Naive thymus-derived CD8-positive, alpha-beta T cell (primary cell): ENCODE data around the gene LYSET. TPM values are rescaled to one million over a fixed set of nuclear protein-coding genes. Genes with fewer than 3 reads are reported as not detected.
"Not testable (repeated sequence)": the region's sequence is repeated elsewhere in the genome, so short reads cannot be mapped to it uniquely, and the experiment has no call there.

Source experiments
- ATAC-seq, 2 donors: fragments of 150-1000 bp; cut with Tn5 transposase in 1 of 2; sonication (Bioruptor Pico), chemical (Tn5 transposase) in 1 of 2; 1 replicate in 1 of 2; 2 replicates in 1 of 2; pipeline ENCODE4 v1.10.0; 2021; ENCODE audit warnings: mild to moderate bottlenecking in 2 of 2, moderate library complexity in 2 of 2
- POLR2A ChIA-PET: fragments of 350-600 bp; sonication (Branson Sonifier 250); formaldehyde crosslinking; loops from one replicate; lab custom pipeline; 2021; ENCODE audit warnings: antibody characterized with exemption; lab: Charles Lee
- DNase-seq, 10 donors: peaks; one replicate each; pipeline versions ENCODE4 v3.0.0 to v3.0.0-alpha.2; 2020 to 2022
- H3K27ac Mint-ChIP-seq, 10 donors: one replicate each; pipeline ENCODE4 v1.8.0; 2020 to 2022; ENCODE audit warnings: mild to moderate bottlenecking in 10 of 10, mixed read lengths in 10 of 10, moderate library complexity in 4 of 10, inconsistent platforms in 1 of 10
- H3K27me3 Mint-ChIP-seq, 5 donors: one replicate each; pipeline ENCODE4 v1.8.0; 2021 to 2022; ENCODE audit warnings: mixed read lengths in 5 of 5
- H3K36me3 Mint-ChIP-seq, 3 donors: one replicate each; pipeline ENCODE4 v1.8.0; 2020 to 2022; ENCODE audit warnings: mixed read lengths in 3 of 3, mild to moderate bottlenecking in 2 of 3, inconsistent platforms in 1 of 3
- H3K4me1 Mint-ChIP-seq, 4 donors: one replicate each; pipeline ENCODE4 v1.8.0; 2021 to 2022; ENCODE audit warnings: mixed read lengths in 4 of 4
- H3K4me3 Mint-ChIP-seq, 10 donors: one replicate each; pipeline ENCODE4 v1.8.0; 2020 to 2022; ENCODE audit warnings: mild to moderate bottlenecking in 10 of 10, mixed read lengths in 10 of 10, moderate library complexity in 6 of 10, inconsistent platforms in 1 of 10
- H3K9me3 Mint-ChIP-seq, 9 donors: one replicate each; pipeline ENCODE4 v1.8.0; 2020 to 2022; ENCODE audit warnings: mixed read lengths in 9 of 9, mild to moderate bottlenecking in 3 of 9, inconsistent platforms in 1 of 9, moderate library complexity in 1 of 9
- polyA plus RNA-seq, 3 donors: library from polyadenylated mRNA; unstranded; fragments of 300-500 nt; fragmentation: Illumina TruSeq; gene quantifications; one replicate each; pipeline ENCODE4 v1.2.3, GENCODE V29; 2021
- total RNA-seq, 8 experiments: library from RNA in 2 of 8; stranded (reverse) in 2 of 8; gene quantifications; one replicate each; pipeline ENCODE4 v1.2.3 and lab custom pipeline; 2021 to 2026

LYSET gene
- total RNA-seq (10 to 100 TPM; 17.4 to 21.7 TPM), polyA plus RNA-seq (10 to 100 TPM; 33.8 to 46.0 (median 42.1) TPM), total RNA-seq (lab: John Stamatoyannopoulos, UW) (2.0 to 7.2 (median 5.6) reads per million in 6 experiments)

GRCh38 chr14:93184391-93185348 is at the start of gene LYSET, which contains the start of gene MOAP1:
Gene LYSET (plus strand): TSS chr14:93185317. CDS start chr14:93185406, 89 bp downstream.
Gene MOAP1 (minus strand): TSS chr14:93184897. CDS start chr14:93184242, 655 bp downstream.
- POLR2A ChIA-PET, result interaction anchor here (0.6 to 2.6 kb wide), 21 partner anchors 9 to 1799 kb away, joined by 3 to 36 read pairs (median 4); partner anchors contain the start of genes GOLGA5, GON7, ITPK1 and TRIP11
- Mint-ChIP-seq H3K4me3 (peak within 1 kb of the TSS; percentile 90 to 98 (median 95)), H3K36me3 (peaks cover 0 to 31% (median 1%) of the 10 kb centered on the region in 3 donors), H3K4me1 (peaks cover 17 to 49% (median 40%) of the 10 kb centered on the region in 4 donors), H3K27me3 (no peaks in the 10 kb centered on the region), H3K27ac (peak within 1 kb of the TSS; percentile 93 to 99 (median 98)), H3K9me3 (no peaks in the 10 kb centered on the region)
- ATAC-seq (peak; percentile 90 to 92), DNase-seq (peak; percentile 90 to 96 (median 91))

GRCh38 chr14:93135399-93135798 is 49.7 kb upstream of the LYSET start:
- POLR2A ChIA-PET, result no interaction called here
- peaks cover 4 to 6% (median 5%) of the 10 kb centered on the region in 4 donors for H3K4me1 Mint-ChIP-seq

GRCh38 chr14:93136009-93136408 is 49.1 kb upstream of the LYSET start:
- POLR2A ChIA-PET, result no interaction called here
- H3K27ac Mint-ChIP-seq, result no peak overlapping the region

More at GRCh38 chr14:93135399-93135798, 49.7 kb upstream of the LYSET start:
- ATAC-seq, result no peak
- no peak for DNase-seq
- no peaks in the 10 kb centered on the region for H3K36me3 Mint-ChIP-seq
- H3K9me3 Mint-ChIP-seq, result no peaks in the 10 kb centered on the region
- H3K4me3 Mint-ChIP-seq, result no peak overlapping the region
- H3K27me3 Mint-ChIP-seq, result no peaks in the 10 kb centered on the region
- peak overlapping the region in 1 of 10 donors; percentile 60 for H3K27ac Mint-ChIP-seq

GRCh38 chr14:93136508-93136907 is 48.6 kb upstream of the LYSET start:
- ATAC-seq, H3K36me3 Mint-ChIP-seq, H3K9me3 Mint-ChIP-seq, H3K27me3 Mint-ChIP-seq, H3K4me3 Mint-ChIP-seq, H3K27ac Mint-ChIP-seq, H3K4me1 Mint-ChIP-seq, DNase-seq, POLR2A ChIA-PET: not testable (repeated sequence)

More at GRCh38 chr14:93136009-93136408, 49.1 kb upstream of the LYSET start:
- Mint-ChIP-seq H3K4me3 (peak overlapping the region in 1 of 10 donors; percentile 52), H3K4me1 (peaks cover 4 to 6% (median 5%) of the 10 kb centered on the region in 4 donors), H3K9me3 (no peaks in the 10 kb centered on the region), H3K36me3 (no peaks in the 10 kb centered on the region), H3K27me3 (no peaks in the 10 kb centered on the region)
- DNase-seq (no peak), ATAC-seq (no peak)

GRCh38 chr14:93137864-93138263 is 47.3 kb upstream of the LYSET start:
- Mint-ChIP-seq H3K4me1 (peaks cover 2 to 6% (median 4%) of the 10 kb centered on the region in 4 donors), H3K27ac (peak overlapping the region in 1 of 10 donors; percentile 62), H3K4me3 (no peak overlapping the region), H3K9me3 (no peaks in the 10 kb centered on the region), H3K27me3 (no peaks in the 10 kb centered on the region), H3K36me3 (no peaks in the 10 kb centered on the region)
- no peak for ATAC-seq
- POLR2A ChIA-PET, result no interaction called here
- DNase-seq, result no peak

GRCh38 chr14:93142854-93143652 is 42.1 kb upstream of the LYSET start:
- Mint-ChIP-seq H3K27me3 (no peaks in the 10 kb centered on the region), H3K4me1 (peaks cover 2 to 6% (median 3%) of the 10 kb centered on the region in 4 donors), H3K36me3 (no peaks in the 10 kb centered on the region), H3K27ac (no peak overlapping the region), H3K9me3 (no peaks in the 10 kb centered on the region), H3K4me3 (no peak overlapping the region)
- DNase-seq (no peak), ATAC-seq (no peak)
- POLR2A ChIA-PET, result no interaction called here

- H3K9me3 Mint-ChIP-seq, result no peaks in the 10 kb centered on the region
- H3K27me3 Mint-ChIP-seq, result no peaks in the 10 kb centered on the region
- H3K4me3 Mint-ChIP-seq, result no peak overlapping the region
- H3K27ac Mint-ChIP-seq, result no peak overlapping the region
- H3K4me1 Mint-ChIP-seq, result peaks cover 0 to 6% (median 0%) of the 10 kb centered on the region in 4 donors
- ATAC-seq, result no peak
- no peak for DNase-seq
- POLR2A ChIA-PET, result no interaction called here
- H3K36me3 Mint-ChIP-seq, result no peaks in the 10 kb centered on the region
Measured at GRCh38 chr14:93146119-93146518, 39.0 kb upstream of the LYSET start.

GRCh38 chr14:93148979-93149378 is 36.1 kb upstream of the LYSET start:
- Mint-ChIP-seq H3K4me1 (peaks cover 0 to 6% (median 0%) of the 10 kb centered on the region in 4 donors), H3K4me3 (no peak overlapping the region), H3K27ac (peak overlapping the region in 1 of 10 donors; percentile 63), H3K27me3 (peaks cover 0 to 2% (median 0%) of the 10 kb centered on the region in 5 donors), H3K9me3 (no peaks in the 10 kb centered on the region), H3K36me3 (no peaks in the 10 kb centered on the region)
- DNase-seq (no peak), ATAC-seq (no peak)
- POLR2A ChIA-PET, result no interaction called here

- Mint-ChIP-seq H3K9me3 (no peaks in the 10 kb centered on the region), H3K27ac (peak overlapping the region in 1 of 10 donors; percentile 20), H3K36me3 (no peaks in the 10 kb centered on the region), H3K4me3 (no peak overlapping the region), H3K27me3 (peaks cover 0 to 2% (median 0%) of the 10 kb centered on the region in 5 donors), H3K4me1 (peaks cover 0 to 6% (median 0%) of the 10 kb centered on the region in 4 donors)
- POLR2A ChIA-PET, result no interaction called here
- DNase-seq, result no peak
- ATAC-seq, result no peak
Measured at GRCh38 chr14:93150227-93151208, 34.6 kb upstream of the LYSET start.

GRCh38 chr14:93153121-93153520 is 32.0 kb upstream of the LYSET start:
- Mint-ChIP-seq H3K27me3 (peaks cover 0 to 2% (median 0%) of the 10 kb centered on the region in 5 donors), H3K4me3 (no peak overlapping the region), H3K27ac (no peak overlapping the region), H3K9me3 (no peaks in the 10 kb centered on the region), H3K36me3 (no peaks in the 10 kb centered on the region), H3K4me1 (peaks cover 0 to 6% (median 0%) of the 10 kb centered on the region in 4 donors)
- ATAC-seq (no peak), DNase-seq (no peak)
- POLR2A ChIA-PET, result no interaction called here

GRCh38 chr14:93155667-93156066 is 29.4 kb upstream of the LYSET start:
- Mint-ChIP-seq H3K36me3 (no peaks in the 10 kb centered on the region), H3K4me3 (no peak overlapping the region), H3K27ac (no peak overlapping the region), H3K9me3 (no peaks in the 10 kb centered on the region), H3K27me3 (peaks cover 0 to 2% (median 0%) of the 10 kb centered on the region in 5 donors), H3K4me1 (no peaks in the 10 kb centered on the region)
- no peak for ATAC-seq
- POLR2A ChIA-PET, result no interaction called here
- DNase-seq, result no peak
